ENCODE data around the gene RAB4B.

DNA sequence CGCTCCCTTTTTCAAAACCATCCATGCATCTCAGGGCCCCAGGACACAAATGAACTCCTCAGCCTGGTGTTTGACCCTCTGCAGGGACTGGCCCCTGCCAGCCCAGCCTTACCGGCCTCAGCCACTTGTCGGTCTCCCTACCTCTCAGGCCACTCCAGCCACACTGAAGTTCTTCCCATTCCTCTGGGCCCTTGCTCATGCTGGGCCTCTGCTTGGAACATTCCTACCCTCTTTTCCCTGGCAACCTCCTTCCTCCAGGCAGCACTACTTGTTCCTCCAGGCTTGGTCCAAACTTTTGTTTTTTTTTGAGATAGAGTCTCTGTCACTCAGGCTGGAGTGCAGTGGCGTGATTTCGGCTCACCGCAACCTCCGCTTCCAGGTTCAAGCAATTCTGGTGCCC, 13.3 kb downstream of the RAB4B start:
- TF ChIP-seq, protein P1, sequence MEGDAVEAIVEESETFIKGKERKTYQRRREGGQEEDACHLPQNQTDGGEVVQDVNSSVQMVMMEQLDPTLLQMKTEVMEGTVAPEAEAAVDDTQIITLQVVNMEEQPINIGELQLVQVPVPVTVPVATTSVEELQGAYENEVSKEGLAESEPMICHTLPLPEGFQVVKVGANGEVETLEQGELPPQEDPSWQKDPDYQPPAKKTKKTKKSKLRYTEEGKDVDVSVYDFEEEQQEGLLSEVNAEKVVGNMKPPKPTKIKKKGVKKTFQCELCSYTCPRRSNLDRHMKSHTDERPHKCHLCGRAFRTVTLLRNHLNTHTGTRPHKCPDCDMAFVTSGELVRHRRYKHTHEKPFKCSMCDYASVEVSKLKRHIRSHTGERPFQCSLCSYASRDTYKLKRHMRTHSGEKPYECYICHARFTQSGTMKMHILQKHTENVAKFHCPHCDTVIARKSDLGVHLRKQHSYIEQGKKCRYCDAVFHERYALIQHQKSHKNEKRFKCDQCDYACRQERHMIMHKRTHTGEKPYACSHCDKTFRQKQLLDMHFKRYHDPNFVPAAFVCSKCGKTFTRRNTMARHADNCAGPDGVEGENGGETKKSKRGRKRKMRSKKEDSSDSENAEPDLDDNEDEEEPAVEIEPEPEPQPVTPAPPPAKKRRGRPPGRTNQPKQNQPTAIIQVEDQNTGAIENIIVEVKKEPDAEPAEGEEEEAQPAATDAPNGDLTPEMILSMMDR (IDR thresholded peaks at IDR 0.05): no peak
- no peak for TF ChIP-seq POLR2A (IDR thresholded peaks at IDR 0.05; ENCODE audit: low read depth)
- no peak for TF ChIP-seq EP300 (IDR thresholded peaks at IDR 0.05)

Measured in esophagus muscularis mucosa (tissue), 4 donors.